Measurements from ENCODE around the gene RARG. TPM values are rescaled to one million over a fixed set of nuclear protein-coding genes. Genes with fewer than 3 reads are reported as not detected.

The RARG gene
- total and polyA plus RNA-seq, 2 donors (not counting 1 experiment from before 2014, with no cell fraction given) = 8.8 to 15.0 TPM

DNA sequence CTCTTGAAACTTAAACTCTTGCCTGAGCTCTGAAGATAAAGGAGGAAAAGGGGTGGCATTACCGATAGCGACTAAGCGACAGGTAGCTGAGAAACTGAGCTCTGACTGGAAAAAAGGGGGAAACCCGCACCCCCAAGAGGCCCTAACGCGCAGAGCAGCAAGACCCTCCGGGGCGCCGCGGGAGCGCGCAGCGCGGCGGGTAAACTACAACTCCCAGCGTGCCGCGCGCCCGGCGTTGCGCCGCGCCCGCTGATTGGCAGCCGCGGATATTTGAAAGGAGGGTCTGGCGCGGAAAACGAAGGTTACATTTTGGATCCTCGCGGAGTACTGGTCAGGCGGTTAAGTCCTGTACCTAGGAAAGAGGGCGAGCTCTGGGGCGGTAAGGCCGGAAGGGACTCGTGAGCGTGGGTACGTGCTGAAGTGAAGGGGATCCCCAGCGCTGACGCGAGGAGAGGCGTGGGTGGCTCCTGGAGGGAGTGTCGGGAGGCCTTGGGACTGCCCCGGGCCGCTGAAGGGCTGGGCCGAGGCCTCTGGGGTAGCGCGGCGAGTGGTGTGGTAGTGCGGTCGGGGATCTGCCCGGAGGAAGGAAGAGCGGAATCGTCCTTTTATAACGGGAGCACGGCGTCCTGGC is 36.1 kb upstream of the RARG start, which contains the start of gene ESPL1:
TSS of gene ESPL1 (plus strand) at position 301 of the 631 bp plus-strand sequence. CDS start 468 bp downstream, outside the sequence.
- Mint-ChIP-seq H3K4me3 (peak within 1 kb of the TSS; percentile 97), H3K27me3 (no peaks in the 10 kb centered on the region), H3K4me1 (peaks cover 21% of the 10 kb centered on the region), H3K27ac (peak within 1 kb of the TSS; percentile 87), H3K9me3 (ENCODE audit: insufficient read depth) (no peaks in the 10 kb centered on the region)
- no peaks in the 10 kb centered on the region for H3K27me3 ChIP-seq (replicated peaks in 1 of 4; ENCODE audit: control extremely low read depth in 1 of 4, control insufficient read depth in 3 of 4, insufficient read depth in 4 of 4, low read length in 3 of 4)
- intact Hi-C loops (cut with micrococcal nuclease) = loop anchor here (1.0 kb wide), 7 partner anchors 12 to 88 kb away; partner anchors contain the start of genes AAAS, CSAD, PFDN5 and ZNF740
- TF ChIP-seq, protein P1, sequence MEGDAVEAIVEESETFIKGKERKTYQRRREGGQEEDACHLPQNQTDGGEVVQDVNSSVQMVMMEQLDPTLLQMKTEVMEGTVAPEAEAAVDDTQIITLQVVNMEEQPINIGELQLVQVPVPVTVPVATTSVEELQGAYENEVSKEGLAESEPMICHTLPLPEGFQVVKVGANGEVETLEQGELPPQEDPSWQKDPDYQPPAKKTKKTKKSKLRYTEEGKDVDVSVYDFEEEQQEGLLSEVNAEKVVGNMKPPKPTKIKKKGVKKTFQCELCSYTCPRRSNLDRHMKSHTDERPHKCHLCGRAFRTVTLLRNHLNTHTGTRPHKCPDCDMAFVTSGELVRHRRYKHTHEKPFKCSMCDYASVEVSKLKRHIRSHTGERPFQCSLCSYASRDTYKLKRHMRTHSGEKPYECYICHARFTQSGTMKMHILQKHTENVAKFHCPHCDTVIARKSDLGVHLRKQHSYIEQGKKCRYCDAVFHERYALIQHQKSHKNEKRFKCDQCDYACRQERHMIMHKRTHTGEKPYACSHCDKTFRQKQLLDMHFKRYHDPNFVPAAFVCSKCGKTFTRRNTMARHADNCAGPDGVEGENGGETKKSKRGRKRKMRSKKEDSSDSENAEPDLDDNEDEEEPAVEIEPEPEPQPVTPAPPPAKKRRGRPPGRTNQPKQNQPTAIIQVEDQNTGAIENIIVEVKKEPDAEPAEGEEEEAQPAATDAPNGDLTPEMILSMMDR (IDR thresholded peaks at IDR 0.05) = peak; percentile 49
- TF ChIP-seq EZH2 (IDR thresholded peaks at IDR 0.05; ENCODE audit: borderline replicate concordance, insufficient read depth, low read depth, low read length, poor library complexity, severe bottlenecking) = no peak
- H3K27ac ChIP-seq (ENCODE audit: low read length in 2 of 2) = peak within 1 kb of the TSS; percentile 68 to 92
- ATAC-seq (ENCODE audit: low read depth) (peak; percentile 93), DNase-seq (peak; percentile 92)
- H3K79me2 ChIP-seq (ENCODE audit: control insufficient read depth, insufficient read depth, low read length) = peaks cover 34% of the 10 kb centered on the region
- peak within 1 kb of the TSS; percentile 91 for H2AFZ ChIP-seq (ENCODE audit: insufficient read depth, low read depth, low read length, poor library complexity, severe bottlenecking)
- POLR2A ChIA-PET = interaction anchor here (0.6 to 3.6 kb wide), 13 partner anchors 10 to 129 kb away, joined by 3 to 29 read pairs (median 5); partner anchors contain the start of genes CSAD, MYG1, PFDN5 and ZNF740
- H4K20me1 ChIP-seq (ENCODE audit: control insufficient read depth, insufficient read depth, low read length, poor library complexity, severe bottlenecking) = no peaks in the 10 kb centered on the region
- CTCF ChIA-PET = interaction anchor here (0.7 to 14.1 kb wide), 26 partner anchors 10 to 188 kb away, joined by 3 to 272 read pairs (median 7); partner anchors contain the start of genes AAAS, CSAD, ITGB7 and MYG1
- H3K4me1 ChIP-seq (ENCODE audit: control insufficient read depth in 2 of 2, insufficient read depth in 2 of 2, low read length in 2 of 2) = peaks cover 13 to 20% of the 10 kb centered on the region in 2 donors
- peak within 1 kb of the TSS; percentile 95 for H3K9ac ChIP-seq (ENCODE audit: low read length)
- H3K4me2 ChIP-seq (replicated peaks; ENCODE audit: low read depth, low read length, poor library complexity, severe bottlenecking) = peak within 1 kb of the TSS; percentile 99
- H3K4me3 ChIP-seq (ENCODE audit: control extremely low read depth in 1 of 5, extremely low read depth in 1 of 5, insufficient read depth in 1 of 5, low read depth in 2 of 5, low read length in 4 of 5) = peak within 1 kb of the TSS; percentile 63 to 90 (median 70)
- no peaks in the 10 kb centered on the region for H3K9me3 ChIP-seq (ENCODE audit: control extremely low read depth in 1 of 3, control insufficient read depth in 2 of 3, insufficient read depth in 1 of 3, low read length in 2 of 3)
- under 1% methylated on average over 54 of the region's 58 CpGs for WGBS (ENCODE audit: insufficient coverage)
- no peaks in the 10 kb centered on the region for H3K36me3 ChIP-seq (replicated peaks in 1 of 2; ENCODE audit: control extremely low read depth in 1 of 2, control insufficient read depth in 1 of 2, extremely low read depth in 1 of 2, insufficient read depth in 2 of 2, low read length in 1 of 2)

Measured in B cell (primary cell).